Esophagus squamous epithelium (tissue), 5 donors: Measurements from ENCODE around the gene CCN5. TPM values are rescaled to one million over a fixed set of nuclear protein-coding genes. Genes with fewer than 3 reads are reported as not detected.
A peak's percentile ranks its signal among the peaks of the same experiment; 100 is the strongest.

Experiments
- DNase-seq: peaks from one replicate; lab custom pipeline; 2025; lab: John Stamatoyannopoulos, UW
- H3K27ac ChIP-seq, 4 donors: fragments of 200-600 bp; sonication (generic); one replicate each; pipeline ENCODE4 v1.5.1; 2016 to 2019; ENCODE audit warnings: mild to moderate bottlenecking in 1 of 4
- H3K27me3 ChIP-seq, 4 donors: fragments of 200-600 bp; sonication (generic); 1 replicate in 3 of 4; 2 replicates in 1 of 4; pipeline versions ENCODE4 v1.5.1 to v1.6.0; 2017 to 2021; ENCODE audit warnings: antibody characterized with exemption in 1 of 4
- H3K36me3 ChIP-seq, 3 donors: fragments of 200-600 bp; sonication (generic); one replicate each; pipeline ENCODE4 v1.5.1; 2016 to 2019
- H3K4me1 ChIP-seq, 3 donors: fragments of 200-600 bp; sonication (generic); one replicate each; pipeline ENCODE4 v1.5.1; 2017 to 2019
- H3K4me3 ChIP-seq, 4 donors: fragments of 200-600 bp; sonication (generic); 1 replicate in 3 of 4; 2 replicates in 1 of 4; pipeline ENCODE4 v1.5.1; 2016 to 2019; ENCODE audit warnings: mild to moderate bottlenecking in 2 of 4, moderate library complexity in 1 of 4
- H3K9me3 ChIP-seq, 3 donors: fragments of 200-600 bp; sonication (generic); one replicate each; pipeline ENCODE4 v1.5.1; 2016 to 2019
- POLR2A ChIP-seq, 4 donors: fragments of 450-650 bp; IDR thresholded peaks; one replicate each; pipeline ENCODE4 v1.6.1; 2017; ENCODE audit warnings: antibody characterized with exemption in 4 of 4, mild to moderate bottlenecking in 4 of 4, moderate library complexity in 3 of 4
- WGBS, 2 donors: methylation state at CpG; one replicate each; pipeline ENCODE4 v1.1.5; 2018; 5-methylcytosine and 5-hydroxymethylcytosine counted together
- intact Hi-C: fragments of 100-400 bp; cut with DNase I; formaldehyde crosslinking; loops from one replicate; pipeline ENCODE4 v1.15.0; 2022
- total RNA-seq, 4 donors: library from RNA; depleted of rRNA; stranded (reverse); fragments of >200 nt; gene quantifications; one replicate each; pipeline ENCODE4 v1.1.0, GENCODE V29; 2016
- TF ChIP-seq, protein P1 (sequence below), 6 experiments: fragments of 450-650 bp in 4 of 6; fragments of 200-600 bp in 2 of 6; sonication (generic) in 2 of 6; IDR thresholded peaks; one replicate each; pipeline ENCODE4 v1.5.1; 2016 to 2019; ENCODE audit warnings: antibody characterized with exemption in 6 of 6, mild to moderate bottlenecking in 4 of 6, moderate library complexity in 4 of 6
- donor health status: DM: yes; HTN: yes; CAD: no.

Gene CCN5
- total RNA-seq, 4 donors from 2014 or later, result 6.7 to 83.9 (median 31.0) TPM

DNA sequence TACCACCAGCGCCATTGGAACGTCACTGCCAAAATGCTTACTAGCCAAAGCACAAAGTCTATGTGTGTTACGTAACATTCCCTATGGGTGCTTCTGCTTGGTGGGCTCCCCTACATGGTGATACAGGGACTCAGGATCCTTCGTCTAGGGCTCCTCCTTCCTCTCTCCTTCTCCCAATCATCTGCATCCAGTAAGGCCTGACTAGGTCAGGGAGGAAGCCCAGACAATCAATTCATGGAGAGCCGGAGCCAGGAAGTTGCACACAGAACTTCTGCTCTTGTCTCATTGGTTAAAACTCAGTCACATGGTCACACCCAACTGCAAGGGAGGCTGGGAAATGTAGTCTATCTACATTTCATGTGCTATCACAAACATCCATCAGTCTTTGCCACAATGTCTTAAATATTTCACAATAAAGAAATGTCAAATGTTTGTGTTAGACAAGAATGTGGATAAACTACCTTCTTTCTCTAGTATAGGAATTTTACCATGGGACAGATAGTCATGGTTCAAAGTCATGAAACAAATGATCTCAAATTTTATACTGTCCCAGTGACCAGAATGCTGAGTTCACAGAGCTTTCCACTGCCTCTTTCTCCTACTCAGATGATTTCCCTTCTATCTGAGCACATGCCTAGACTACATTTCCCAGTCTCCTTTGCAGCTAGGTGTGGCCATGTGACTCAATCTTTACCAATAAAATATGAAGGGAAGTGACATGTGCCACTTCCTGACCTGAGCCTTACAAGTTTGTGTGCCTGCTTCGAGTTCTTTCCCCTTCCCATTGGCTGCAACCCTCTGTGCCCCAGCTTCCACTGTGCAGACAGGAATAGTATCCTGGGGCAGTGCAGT lies 21.2 kb downstream of the CCN5 start:
- DNase-seq, result no peak
- TF ChIP-seq, protein P1, sequence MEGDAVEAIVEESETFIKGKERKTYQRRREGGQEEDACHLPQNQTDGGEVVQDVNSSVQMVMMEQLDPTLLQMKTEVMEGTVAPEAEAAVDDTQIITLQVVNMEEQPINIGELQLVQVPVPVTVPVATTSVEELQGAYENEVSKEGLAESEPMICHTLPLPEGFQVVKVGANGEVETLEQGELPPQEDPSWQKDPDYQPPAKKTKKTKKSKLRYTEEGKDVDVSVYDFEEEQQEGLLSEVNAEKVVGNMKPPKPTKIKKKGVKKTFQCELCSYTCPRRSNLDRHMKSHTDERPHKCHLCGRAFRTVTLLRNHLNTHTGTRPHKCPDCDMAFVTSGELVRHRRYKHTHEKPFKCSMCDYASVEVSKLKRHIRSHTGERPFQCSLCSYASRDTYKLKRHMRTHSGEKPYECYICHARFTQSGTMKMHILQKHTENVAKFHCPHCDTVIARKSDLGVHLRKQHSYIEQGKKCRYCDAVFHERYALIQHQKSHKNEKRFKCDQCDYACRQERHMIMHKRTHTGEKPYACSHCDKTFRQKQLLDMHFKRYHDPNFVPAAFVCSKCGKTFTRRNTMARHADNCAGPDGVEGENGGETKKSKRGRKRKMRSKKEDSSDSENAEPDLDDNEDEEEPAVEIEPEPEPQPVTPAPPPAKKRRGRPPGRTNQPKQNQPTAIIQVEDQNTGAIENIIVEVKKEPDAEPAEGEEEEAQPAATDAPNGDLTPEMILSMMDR (IDR thresholded peaks at IDR 0.05), result no peak
- no peak for TF ChIP-seq POLR2A (IDR thresholded peaks at IDR 0.05)
- no peaks in the 10 kb centered on the region for H3K9me3 ChIP-seq
- no peaks in the 10 kb centered on the region for H3K27me3 ChIP-seq
- no peak overlapping the region for H3K4me3 ChIP-seq
- no peak overlapping the region for H3K27ac ChIP-seq
- intact Hi-C loops, result no loop called here
- 47 to 51% methylated on average over 6 of the region's 6 CpGs for WGBS, 2 donors
- peaks cover 0 to 12% (median 4%) of the 10 kb centered on the region in 3 donors for H3K4me1 ChIP-seq
- H3K36me3 ChIP-seq, result no peaks in the 10 kb centered on the region

DNA sequence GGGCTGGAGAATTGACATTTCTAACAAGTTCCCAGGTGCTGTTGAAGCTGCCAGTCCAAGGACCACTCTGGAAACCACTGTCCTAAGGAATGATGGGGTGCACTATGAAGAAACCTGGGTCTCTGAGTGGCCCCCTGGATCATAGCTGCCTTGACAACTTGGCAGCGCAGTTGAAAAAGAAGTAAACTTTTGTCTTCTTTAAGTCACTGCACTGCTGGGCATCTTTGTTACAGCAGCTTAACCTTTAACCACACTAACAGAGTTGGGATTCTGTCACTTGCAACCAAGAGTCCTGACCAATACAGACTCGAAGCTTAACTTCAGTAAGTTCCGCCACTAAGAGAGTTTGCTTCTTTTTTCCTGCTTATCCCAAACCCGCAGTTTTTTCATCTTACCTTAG lies 21.9 kb downstream of the CCN5 start:
- H3K36me3 ChIP-seq, result no peaks in the 10 kb centered on the region
- peaks cover 0 to 12% (median 4%) of the 10 kb centered on the region in 3 donors for H3K4me1 ChIP-seq
- no peaks in the 10 kb centered on the region for H3K9me3 ChIP-seq
- no peak overlapping the region for H3K27ac ChIP-seq
- no peak overlapping the region for H3K4me3 ChIP-seq
- whole genome bisulfite sequencing, 2 donors, result 95 to 99% methylated on average over 4 of the region's 4 CpGs
- TF ChIP-seq POLR2A (IDR thresholded peaks at IDR 0.05), result no peak
- no peak for DNase-seq
- no peaks in the 10 kb centered on the region for H3K27me3 ChIP-seq
- intact Hi-C loops, result no loop called here

DNA sequence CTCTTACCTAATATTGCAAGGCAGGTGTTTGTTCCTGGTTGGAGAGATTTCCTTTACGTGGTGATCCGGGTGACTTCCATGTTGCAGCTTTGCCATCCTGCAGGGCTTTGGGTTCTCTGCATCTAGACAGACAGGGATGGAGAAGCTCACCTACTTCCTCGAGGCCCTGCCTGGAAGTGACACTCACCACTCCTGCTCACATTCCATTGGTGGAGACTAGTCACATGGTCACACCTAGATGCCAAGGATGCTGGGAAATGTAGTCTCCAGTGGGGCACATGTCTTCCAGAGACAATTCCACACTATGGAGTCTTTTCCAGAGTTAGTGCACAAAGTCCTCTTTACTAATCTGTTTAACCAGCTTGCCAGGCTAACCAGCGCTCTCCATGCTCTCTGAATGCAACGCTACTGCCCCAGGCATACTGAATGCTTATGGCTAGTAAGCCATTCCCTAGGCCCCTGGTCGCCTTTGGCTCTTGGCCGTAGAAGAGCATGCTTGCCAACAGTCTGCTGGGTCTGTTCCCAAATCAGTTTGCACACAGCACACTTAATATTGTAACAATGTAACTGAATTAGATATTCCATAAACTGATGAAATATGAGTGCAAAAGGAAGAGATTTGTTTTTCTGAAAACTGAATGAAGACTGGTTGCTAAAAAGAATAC lies 23.8 kb downstream of the CCN5 start:
- 67 to 70% methylated on average over 3 to 6 of the region's 7 CpGs for WGBS, 2 donors
- intact Hi-C loops, result no loop called here

DNA sequence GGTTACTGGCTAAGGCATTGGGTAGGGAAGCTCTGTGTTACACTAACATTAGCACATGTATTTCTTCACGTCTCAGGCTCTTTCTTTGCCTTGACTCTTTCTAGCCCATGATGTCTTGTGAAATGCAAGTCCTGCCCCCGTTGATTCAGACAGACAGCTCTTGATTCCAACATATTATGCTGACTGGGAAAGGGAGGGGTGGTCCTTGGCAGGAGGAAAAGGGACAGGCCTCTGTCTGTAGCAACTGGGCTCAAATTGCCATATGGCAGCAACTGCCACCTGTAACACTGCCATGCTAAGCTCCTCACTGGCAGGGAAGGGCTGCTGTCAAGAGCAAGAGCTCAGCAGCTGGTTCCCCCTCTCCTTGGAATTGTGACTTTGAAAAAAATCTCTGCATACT lies 24.8 kb downstream of the CCN5 start:
- intact Hi-C loops, result no loop called here
- DNase-seq, result no peak
- Histone ChIP-seq H3K36me3 (no peaks in the 10 kb centered on the region), H3K9me3 (no peaks in the 10 kb centered on the region), H3K4me1 (peaks cover 0 to 4% (median 0%) of the 10 kb centered on the region in 3 donors), H3K4me3 (no peak overlapping the region), H3K27ac (no peak overlapping the region), H3K27me3 (peaks cover 0 to under 1% (median 0%) of the 10 kb centered on the region in 4 donors)
- no peak for TF ChIP-seq POLR2A (IDR thresholded peaks at IDR 0.05)
- TF ChIP-seq, protein P1 (IDR thresholded peaks at IDR 0.05), result no peak
- WGBS, 2 donors, result 58 to 75% methylated on average over 2 of the region's 2 CpGs

More for the DNA sequence above, 23.8 kb downstream of the CCN5 start:
- H3K4me1 ChIP-seq, result peaks cover 0 to 4% (median 0%) of the 10 kb centered on the region in 3 donors
- peak; percentile 23 for DNase-seq
- H3K27me3 ChIP-seq, result no peaks in the 10 kb centered on the region
- H3K27ac ChIP-seq, result no peak overlapping the region
- H3K9me3 ChIP-seq, result no peaks in the 10 kb centered on the region
- no peaks in the 10 kb centered on the region for H3K36me3 ChIP-seq
- no peak for TF ChIP-seq POLR2A (IDR thresholded peaks at IDR 0.05)
- TF ChIP-seq, protein P1 (IDR thresholded peaks at IDR 0.05), result no peak
- no peak overlapping the region for H3K4me3 ChIP-seq

DNA sequence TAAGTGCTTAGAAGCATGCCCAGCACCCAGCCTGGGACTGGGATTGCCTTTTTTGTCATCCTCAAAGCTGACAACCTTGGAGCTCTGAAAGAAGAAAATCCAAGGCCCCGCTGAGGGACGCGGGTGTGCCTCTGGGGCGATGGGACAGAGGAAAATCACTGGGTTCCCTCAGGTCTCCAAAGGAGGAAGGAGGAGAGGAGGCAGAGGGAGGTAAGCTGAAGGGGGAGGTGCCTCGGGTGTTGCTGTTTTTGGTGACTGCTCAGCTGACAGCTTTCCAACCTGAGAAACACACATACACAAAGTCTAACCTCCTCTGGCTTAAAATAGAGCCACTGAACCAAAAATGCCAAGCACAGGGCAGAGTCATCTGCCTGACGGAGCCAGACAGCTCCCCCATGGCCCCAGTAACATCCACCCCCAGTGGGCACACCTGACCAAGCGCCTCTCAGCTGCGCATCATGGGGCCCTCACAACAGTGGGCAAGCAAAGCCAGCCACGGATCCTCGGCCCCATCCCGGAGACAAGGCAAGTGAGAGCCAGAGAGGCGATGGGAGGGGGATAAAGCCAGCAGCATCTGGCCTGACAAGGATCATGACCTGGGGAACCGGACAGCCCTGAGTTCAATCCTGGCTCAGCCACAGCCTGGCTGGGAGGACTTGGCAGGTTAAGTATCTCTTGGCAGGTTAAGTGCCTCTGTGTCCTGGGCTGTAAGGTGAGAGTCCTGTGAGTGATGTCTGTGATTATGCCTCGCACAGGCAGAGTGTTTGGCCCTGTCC lies 27.3 kb downstream of the CCN5 start:
- Histone ChIP-seq H3K36me3 (no peaks in the 10 kb centered on the region), H3K27me3 (peaks cover 0 to 26% (median 0%) of the 10 kb centered on the region in 4 donors), H3K27ac (no peak overlapping the region), H3K9me3 (no peaks in the 10 kb centered on the region), H3K4me1 (peaks cover 14 to 27% (median 15%) of the 10 kb centered on the region in 3 donors), H3K4me3 (no peak overlapping the region)
- DNase-seq, result no peak
- WGBS, 2 donors, result 66 to 83% methylated on average over 5 to 13 of the region's 14 CpGs
- intact Hi-C loops, result no loop called here
- TF ChIP-seq, protein P1 (IDR thresholded peaks at IDR 0.05), result no peak
- no peak for TF ChIP-seq POLR2A (IDR thresholded peaks at IDR 0.05)
